NCI-H1694 (cell line): ENCODE results near the gene COMMD10.
"Not testable (repeated sequence)": the region's sequence is repeated elsewhere in the genome, so short reads cannot be mapped to it uniquely, and the experiment has no call there.

ENCODE experiments used
- DNase-seq: peaks from one replicate; lab custom pipeline; 2025; lab: John Stamatoyannopoulos, UW

The COMMD10 gene

DNA sequence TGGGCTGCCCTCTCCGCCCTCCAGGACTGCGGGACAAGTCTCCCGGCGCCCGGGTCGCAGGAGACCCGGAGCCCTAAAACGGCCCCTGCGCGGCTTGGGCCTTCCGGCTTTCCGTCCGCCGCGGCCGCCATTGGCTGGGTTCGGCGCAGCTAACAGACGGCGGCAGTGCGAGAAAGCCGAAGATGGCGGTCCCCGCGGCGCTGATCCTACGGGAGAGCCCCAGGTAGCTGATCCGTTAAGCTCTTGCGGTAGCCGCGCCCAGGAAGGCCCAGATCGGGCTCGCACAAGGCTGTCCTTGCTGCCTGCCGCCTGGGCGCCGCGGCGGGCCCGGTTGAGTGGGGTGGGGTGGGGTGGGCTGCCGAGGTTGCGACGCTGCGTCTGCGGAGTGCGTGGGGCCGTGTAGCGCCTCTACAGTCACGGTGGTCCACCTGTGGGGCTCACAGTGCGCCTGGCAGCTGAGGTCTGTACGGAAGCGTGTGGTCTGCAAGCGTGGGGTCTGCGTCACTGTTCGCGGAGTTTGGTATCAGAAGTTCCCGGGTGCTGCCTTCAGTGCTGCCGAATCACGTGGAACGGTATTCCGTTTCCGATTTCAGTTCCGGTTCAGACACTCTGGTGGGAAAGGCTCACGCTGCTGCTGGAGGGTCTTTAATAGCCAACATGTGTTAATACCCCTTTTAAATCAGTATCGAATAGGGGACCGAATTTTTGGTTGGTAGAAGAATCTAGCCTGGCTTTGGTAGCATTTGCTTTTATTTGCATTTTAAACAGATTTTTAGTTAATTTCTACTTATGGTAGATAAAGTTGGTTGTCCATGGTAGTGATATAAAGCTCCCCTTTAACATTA, at the start of gene COMMD10:
COMMD10 (plus strand) TSS at position 155 of the 845 bp plus-strand sequence.
- DNase-seq = peak; percentile 66

DNA sequence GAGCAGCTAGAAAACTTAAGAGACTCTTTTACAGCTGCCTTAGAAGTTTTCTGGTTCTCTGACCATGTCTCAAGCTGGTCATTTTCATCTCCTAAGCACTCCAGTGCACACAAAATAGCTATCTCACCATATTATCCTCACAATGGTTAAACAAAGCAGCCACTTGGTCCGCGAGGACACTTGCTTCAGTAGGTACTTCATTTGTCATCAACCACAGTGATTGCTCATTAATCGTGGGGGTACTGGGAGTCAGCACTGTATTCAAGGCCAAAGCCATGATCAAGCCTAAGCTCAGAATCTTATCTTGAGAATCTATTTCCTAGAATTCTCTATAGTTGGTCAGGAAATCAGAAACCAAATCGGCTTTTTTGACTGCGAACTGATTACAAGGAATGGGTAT, 49.7 kb upstream of the COMMD10 start:
- no peak for DNase-seq

DNA sequence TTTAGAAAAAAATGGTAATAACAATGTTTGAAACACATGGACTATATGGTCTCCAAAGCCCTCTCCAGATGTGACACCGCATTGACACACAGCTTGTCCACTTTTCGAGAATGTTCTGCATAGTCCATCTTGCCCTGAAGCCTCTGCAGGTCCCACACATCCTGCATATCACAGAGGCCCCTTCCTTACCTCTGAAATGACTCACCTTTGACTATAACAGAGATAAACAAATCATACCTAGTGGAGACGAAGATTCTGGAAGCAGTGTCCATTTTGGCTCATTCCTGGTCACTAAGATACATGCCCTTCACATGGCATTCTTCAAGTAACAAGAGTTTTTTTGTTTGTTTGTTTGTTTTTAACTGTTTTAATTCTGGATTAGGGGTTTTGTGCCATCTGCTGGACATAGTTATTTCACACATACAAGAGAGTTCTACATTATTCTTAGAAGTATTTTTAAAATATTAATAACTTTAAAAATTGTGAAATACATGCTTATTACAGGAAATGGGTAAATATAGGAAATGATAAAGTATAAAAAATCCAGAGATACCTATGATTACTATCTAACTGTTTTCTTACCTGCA, 47.5 kb upstream of the COMMD10 start:
- DNase-seq = no peak

DNA sequence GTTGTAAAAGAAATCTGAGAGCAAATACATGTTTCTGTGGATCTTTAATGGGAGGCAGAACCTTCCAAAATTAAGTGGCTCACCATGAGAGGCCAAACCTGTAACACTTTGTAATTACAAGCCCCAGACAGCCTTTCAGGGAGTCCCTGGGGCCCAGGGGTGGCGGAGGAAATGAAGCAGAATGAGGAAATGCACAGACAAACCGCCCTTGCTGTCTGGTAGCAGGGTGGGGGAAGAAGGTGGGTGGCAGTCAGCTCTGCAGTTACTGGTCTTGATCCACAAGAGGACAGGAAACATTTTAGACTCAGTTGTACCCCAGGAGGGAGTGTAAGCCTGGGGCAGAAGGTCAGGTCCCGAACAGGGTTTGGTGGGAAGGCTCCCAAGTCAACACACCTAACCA, 46.0 kb upstream of the COMMD10 start:
- no peak for DNase-seq

DNA sequence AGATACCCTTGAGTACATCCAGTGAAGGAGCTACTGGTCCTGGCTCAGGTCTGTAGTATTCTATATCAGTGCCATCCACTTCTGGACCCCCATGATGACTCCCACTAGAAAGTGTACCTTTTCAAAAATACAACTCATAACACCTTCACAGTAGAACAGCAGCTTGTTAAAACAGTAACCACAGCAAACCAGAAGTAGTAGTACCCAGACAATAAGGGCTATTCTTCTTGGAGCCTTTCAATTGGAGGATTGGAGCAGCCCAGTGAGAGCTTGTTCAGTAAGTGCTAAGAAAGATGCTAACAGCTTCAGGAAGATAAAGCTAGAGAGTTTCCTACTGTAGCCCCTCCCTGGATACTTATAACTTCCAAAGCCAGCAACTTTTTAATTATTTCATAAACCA, 42.5 kb upstream of the COMMD10 start:
- DNase-seq = no peak

DNA sequence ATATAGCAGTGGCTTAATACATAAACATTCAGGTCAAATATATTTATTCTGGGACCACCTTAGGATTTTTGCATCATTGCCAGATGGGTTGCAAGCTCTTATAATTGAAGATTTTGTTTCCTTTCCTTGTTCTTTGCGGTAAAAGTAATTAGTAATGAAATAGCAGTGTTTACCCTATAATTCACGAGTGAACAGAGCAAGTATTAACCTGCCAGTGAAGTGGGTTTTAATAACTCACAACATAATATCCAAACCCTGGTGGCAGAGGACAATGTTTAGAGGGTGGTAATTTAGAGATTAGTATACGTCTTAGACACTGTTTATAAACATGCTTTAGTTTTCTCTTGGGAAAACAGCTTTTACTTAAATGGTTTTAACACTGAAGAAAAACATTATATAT, 40.8 kb upstream of the COMMD10 start:
- no peak for DNase-seq

DNA sequence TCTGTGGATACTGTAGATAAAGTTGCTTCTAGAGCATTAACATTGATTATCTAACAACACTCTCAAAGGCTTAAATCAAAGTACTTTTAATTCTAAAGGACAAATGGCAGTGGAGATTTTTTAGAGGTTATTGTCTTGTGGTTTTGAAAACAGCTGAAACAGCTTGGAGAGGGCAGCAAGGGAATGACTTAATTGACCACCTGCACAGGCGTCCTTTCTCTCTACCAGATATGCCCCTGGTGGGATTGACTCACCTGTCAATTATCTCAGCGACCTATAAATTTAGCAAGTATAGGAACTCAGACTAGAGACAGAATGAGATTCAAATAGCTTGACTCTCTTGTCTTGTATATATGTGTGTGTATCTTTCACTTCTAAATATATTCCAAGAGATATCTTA, 39.0 kb upstream of the COMMD10 start:
- DNase-seq = no peak

DNA sequence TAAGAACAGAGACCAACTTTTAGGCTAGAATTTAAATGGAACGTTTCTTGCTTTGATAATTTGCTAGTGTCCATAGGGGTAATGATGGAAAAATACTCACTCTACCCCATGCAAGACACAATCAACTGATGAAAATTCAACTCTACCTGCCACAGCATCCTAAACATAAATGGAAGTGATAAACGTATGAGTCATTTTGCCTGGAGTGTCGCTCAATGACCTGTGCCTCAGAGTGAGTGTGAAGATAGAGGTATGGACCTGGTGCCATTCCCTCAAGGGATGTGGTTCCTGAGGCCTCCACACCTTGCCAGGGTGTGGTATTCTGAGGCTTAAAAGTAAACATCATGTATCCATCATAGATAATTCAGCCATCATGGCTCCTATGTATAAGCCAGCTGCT, 38.6 kb upstream of the COMMD10 start:
- no peak for DNase-seq

DNA sequence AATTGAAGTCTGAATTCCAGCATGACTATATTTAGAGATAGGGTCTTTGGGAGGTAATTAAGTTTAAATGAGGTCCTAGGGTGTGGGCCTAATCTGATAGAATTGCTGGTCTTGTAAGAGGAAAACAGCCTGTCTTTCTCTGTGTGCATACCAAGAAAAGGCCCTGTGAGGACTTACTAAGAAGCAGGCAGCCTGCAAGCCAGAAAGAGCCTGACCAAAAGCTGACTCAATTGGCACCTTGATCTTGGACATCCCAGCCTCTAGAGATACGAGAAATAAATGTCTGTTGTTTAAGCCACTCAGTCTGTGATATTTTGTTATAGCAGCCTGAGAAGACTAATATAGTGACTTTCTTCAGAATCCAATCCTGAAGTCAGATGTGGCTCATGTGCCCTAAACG, 38.0 kb upstream of the COMMD10 start:
- DNase-seq = no peak

DNA sequence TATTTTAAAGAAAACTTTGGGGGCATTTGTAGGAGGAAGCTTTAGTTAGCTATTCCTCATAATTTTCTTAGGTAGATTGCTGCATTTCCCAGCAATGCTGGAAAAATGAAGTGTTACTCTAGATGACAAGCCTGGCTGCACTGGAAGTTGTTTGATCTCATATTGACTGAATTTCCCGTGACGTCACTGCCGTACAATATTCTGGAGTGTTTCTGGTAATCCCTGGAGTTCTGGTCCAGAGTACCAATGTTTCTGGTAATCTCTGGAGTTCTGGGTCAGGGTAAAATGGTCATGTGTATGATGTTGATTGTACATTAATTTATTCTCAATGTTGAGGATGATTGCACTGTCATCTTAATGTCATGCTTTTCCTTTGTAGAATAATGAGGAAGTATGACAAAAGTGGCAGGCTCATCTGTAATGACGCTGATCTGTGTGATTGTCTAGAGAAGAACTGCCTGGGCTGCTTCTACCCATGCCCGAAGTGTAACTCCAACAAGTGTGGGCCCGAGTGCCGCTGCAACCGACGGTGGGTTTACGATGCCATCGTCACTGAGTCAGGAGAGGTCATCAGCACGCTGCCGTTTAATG, 26.4 kb upstream of the COMMD10 start:
- DNase-seq = no peak

DNA sequence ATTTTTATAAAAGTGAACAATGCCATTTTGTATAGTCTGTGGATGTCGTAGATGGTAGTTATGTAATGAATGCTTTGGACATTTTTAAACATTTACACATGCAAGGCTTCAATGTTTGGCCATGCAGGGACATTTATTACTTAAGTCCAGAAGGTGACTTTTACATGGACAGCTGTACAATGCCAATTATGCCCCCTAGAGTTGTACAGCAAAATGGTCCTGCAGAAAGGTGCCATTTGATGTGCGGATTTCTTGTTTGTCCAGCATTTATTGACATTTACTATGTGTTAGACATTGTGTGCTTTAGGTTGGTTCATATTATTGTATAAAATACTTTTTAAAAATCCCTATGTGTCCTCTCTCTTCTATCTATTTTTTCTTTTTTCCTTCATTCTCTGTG, 22.5 kb upstream of the COMMD10 start:
- DNase-seq = no peak

DNA sequence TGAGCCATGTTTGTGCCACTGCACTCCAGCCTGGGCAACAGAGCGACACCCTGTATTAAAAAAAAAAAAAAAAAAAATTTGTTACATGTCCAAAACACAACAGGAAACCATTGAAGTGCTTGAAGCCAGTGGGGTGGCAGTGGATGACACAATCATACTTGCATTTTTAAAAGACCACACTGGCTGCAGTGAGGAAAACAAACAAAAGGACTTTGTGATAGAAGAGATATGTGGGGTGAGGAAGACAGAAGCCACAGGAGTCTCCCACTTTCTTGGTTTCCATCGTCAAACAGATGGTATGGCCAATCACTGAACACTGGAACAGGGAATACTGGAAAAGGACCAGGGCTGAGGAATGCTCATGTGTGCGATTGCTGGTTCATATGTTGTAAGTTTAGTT, 20.9 kb upstream of the COMMD10 start:
- no peak for DNase-seq

DNA sequence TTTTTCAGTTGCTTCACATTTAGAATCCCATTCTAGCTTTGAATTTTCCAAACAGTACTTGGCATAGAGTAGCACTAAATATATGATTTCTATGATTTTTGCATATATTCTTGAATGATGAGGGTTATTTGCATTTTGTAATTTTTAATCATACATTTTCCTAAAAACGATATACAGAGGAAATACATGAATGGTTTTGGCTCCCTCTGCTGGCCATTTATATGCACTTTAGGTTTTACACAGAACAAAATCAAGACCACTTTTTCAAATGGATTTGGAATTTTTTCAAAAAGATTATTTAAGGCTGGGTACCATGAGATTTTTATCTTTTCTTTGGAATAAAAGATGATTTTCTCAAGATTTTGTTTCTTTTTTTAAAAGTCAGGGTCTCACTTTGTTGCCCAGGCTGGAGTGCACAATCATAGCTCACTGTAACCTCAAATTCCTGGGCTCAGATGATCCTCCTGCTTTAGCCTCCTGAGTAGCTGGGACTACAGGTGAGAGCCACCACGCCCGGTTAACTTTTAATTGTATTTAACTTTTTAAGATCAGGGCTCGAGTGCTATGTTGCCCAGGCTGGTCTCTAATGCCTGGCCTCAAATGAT, 16.7 kb upstream of the COMMD10 start:
- DNase-seq = peak; percentile 55

DNA sequence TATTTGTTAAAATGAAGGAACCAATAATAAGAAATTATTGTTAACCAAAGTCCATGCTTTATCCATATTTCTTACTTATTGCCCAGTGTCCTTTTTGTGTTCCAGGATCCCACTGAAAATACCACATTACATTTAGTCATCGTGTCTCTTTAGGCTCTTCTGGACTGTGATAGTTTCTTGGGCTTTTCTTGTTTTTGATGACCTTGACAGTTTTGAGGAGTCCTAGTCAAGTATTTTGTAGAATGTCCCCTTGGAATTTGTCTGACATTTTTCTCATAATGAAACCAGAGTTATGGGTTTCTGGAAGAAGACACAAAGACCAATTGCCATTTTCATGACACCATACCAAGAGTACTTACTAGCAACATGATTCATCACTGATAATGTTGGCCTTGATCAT, 13.6 kb upstream of the COMMD10 start:
- DNase-seq = no peak

DNA sequence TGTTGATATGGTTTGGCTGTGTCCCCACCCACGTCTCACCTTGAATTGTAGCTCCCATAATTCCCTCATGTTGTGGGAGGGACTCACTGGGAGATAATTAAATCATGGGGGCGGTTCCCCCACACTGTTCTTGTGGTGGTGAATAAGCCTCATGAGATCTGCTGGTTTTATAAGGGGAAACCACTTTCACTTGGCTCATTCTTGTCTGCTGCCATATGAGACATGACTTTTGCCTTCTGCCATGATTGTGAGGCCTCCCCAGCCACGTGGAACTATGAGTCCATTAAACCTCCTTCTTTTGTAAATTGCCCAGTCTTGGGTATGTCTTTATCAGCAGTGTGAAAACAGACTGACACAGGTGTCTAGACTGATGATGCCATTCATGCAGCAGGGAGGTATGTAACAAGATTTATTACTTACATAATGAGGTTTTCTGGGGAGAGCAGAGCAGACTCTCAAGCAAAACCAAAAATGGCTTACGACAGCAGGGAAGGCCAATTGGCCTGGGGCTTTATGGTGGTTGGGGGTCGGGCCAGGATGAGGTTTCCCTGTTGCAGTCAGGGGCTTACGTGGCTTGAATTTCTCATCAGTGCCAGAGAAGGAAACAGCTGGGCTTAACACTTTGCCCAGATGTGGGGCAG, 9.5 kb upstream of the COMMD10 start:
- DNase-seq = no peak

DNA sequence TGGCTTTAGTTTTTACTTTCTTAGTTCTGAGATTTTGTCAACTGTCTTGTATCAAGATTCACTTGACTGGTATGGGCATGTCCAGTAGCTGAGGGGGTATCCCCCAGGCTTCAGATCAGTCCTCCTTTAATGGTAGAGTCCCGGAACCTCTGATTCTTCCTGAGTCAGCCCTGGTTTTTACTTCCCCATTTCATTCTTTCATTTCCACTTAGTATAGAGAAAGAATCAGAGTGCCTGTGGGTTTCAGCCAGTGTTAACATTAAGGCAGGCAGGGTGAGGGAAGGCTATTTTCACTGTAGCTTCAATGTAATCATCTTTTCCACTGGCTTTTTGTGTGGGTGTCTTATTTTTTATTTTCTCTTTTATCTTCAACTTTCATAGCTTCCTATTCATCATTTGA, 8.3 kb upstream of the COMMD10 start:
- DNase-seq = no peak

DNA sequence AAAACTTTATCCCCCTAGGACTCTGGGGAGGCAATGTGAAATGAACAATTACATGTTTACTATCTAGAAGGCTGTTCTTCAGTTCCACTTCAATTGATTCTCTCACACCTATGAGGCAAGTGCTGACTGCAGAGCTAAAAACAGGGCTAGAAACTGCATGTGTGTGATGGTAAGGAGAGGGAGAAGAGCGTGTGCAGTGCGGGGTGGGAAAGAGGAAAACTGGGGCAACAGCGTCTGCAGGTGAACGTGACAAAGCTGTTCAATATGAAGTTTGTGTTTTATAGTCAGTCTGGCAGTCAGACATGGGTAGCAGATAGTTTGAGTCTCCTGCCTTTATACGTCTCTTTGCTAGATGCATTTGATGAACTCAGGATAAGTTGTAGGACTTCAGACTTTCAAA, 6.6 kb upstream of the COMMD10 start:
- DNase-seq = no peak

DNA sequence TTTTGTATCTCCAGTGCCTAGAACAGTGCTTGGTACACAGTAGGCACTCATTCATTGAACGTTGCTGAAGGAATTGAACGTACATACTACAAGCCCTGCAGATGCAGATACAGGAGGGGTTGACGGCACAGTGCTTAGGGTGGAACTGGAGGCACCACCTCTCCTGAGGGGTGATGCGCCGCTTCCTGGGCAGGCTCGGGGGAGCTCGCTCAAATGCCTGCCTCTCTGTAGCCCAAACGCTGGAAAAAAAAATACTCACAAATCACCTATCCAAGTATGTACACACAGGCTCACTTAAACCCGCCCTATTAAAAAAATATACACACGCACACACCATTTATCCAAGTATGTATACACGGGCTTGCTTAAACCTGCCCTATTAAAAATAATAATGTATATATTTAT, 536 bp upstream of the COMMD10 start:
- no peak for DNase-seq

DNA sequence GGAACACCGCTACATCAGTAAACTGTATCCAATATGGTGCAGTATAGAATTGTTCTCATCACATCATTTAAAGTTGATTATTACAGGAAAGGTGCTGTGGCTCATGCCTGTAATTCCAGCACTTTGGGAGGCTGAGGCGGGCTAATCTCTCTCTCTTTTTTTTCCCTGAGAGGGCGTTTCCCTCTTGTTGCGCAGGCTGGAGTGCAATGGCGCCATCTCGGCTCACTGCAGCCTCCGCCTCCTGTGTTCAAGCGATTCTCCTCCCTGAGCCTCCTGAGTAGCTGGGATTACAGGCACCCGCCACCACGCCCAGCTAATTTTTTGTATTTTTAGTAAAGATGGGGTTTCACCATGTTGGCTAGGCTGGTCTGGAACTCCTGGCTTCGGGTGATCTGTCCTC, 1.5 kb downstream of the COMMD10 start:
- not testable (repeated sequence) for DNase-seq

DNA sequence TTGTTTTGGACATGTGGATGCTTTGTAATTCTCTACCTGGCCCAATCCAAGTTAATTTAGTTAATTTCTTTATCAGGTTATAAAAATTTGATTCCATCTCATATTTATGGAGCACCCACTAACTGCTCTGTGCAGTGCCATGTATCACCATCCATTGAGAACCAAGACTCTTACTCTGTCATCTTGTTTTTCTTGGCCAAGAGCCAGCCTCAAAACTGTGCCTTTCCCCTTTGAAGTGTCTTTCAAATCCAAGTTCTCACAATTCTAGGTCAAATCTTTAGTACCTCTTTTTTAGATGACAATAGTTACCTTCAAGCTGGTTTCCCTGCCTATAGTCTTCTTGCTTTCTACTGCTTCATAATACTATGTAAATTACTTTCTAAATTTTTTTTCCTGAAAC, 3.2 kb downstream of the COMMD10 start:
- no peak for DNase-seq

DNA sequence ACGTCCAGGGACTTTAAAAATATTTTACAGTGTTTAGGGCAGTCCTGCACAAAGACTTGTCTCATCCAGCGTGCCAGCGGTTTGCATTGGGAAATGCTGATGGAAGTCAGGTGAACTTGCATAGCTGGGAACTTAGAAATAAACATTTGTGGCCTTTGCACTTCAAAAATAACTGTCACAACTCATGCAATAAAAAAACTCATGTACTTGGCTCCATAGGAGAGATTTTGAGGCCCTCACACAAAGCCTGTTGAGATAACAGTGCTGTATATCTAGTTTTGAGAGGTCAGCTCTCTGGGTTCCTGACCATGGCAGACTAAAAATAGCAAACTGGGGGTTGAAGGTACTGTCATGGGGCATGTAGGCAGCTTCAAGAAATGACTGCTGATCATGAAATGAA, 5.5 kb downstream of the COMMD10 start:
- no peak for DNase-seq

DNA sequence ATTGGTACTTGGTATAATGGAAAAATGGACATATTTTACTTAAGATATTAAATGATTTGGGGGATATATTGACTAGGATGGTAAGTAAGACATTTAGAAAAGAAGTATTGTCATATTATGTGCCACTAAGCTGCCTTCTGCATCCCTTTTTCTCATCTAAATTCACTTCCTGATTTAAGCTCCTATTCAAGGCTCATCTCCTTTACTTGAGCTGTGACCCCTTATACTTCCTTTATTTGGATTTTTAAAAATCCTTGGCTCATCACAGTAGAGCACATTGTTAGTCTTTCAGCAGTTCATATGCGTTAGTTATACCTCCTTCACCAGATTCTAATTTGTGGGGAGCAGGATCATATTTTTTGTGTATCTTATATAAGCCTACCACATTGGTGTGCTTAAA, 6.6 kb downstream of the COMMD10 start:
- no peak for DNase-seq

DNA sequence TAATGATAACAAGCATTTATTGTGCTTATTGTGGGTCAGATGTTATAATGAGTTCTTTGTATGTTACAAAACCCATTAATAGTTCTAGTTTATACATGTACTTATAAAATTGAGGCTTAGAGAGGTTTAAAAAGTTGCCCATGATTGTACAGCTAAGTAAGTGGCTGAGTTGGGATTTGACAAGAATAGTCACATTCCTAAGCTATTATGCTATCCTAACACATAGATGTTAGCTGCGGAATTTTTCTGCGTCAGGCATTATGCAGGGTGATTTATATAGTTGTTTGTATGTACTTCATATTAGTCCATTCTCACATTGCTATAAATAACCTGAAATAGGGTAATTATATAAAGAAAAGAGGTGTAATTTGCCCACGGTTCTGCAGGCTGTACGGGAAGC, 12.5 kb downstream of the COMMD10 start:
- DNase-seq = no peak
